Endometrial microvascular endothelial cells (primary cell): ENCODE data around the gene ADARB2. TPM values are rescaled to one million over a fixed set of nuclear protein-coding genes. Genes with fewer than 3 reads are reported as not detected.

Source experiments
- in situ Hi-C: cut with HindIII; loops from 2 replicates; pipeline ENCODE4 v1.10.0; 2017; ENCODE audit warnings: low sequenced_read_pairs, low pct_unique_long_range_greater_than_20kb; ENCODE audit errors: inconsistent ontology term
- total RNA-seq: library from RNA; depleted of rRNA; stranded (reverse); fragments of >200 nt; gene quantifications from one replicate; pipeline ENCODE4 v1.2.3, GENCODE V29; 2015; ENCODE audit errors: inconsistent ontology term

Gene ADARB2
- total RNA-seq, 1 donor from 2014 or later: not detected

- in situ Hi-C loops: no loop called here
These were observed 548.7 kb downstream of the ADARB2 start for GRCh38 chr10:1188558-1189135.

DNA sequence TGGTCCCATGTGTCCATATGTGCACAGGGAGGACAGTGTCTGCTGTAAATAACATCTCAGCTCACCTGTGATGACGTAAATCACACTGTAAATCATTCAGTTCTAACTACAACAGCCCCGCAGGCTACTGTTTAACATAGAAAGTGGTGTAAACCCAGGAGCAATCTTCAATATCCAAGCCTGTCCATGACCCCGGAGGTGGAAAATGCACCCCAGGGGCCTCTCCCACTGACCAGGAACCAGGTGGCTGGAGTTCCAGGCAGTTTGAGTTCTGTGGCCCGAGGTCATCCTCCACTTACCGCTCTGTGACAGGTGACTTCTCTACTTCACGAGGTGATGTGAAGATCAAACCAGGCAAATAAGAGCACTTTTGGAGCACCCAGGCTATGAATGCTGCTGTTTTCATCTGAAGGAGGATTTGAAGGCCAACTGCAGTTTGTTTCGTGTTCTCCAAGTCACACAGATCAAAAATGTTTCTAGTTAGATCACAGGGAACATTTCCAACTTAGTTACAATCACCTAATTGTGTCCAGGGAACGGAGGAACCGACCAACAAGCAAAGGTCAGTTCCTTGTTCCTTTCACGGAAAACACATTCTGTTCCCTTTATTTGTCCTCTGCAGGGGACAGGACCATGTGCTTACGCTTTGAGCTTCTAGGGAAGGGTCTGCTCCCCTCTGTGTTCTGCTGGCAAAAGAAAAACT lies 549.3 kb downstream of the ADARB2 start:
- in situ Hi-C loops: no loop called here

- in situ Hi-C loops: no loop called here
These were observed 550.0 kb downstream of the ADARB2 start for GRCh38 chr10:1187151-1187854.

DNA sequence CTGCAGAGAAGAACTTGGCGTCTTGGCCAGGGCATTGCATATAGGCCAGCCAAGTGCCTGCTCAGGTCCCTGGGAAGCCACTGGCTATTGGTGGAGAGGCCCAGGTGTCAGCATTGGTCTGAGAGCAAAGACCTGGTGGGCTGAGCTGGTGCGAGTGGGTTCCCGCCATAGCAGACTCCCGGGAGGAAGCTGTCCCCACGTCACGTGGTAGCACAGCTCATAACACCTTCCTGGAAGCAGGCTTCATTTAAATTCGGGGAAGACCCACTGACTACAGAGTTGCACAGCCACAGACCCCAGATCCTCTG lies 550.7 kb downstream of the ADARB2 start:
- in situ Hi-C loops: no loop called here

- in situ Hi-C loops: no loop called here
These were observed 551.2 kb downstream of the ADARB2 start for GRCh38 chr10:1185911-1186682.

DNA sequence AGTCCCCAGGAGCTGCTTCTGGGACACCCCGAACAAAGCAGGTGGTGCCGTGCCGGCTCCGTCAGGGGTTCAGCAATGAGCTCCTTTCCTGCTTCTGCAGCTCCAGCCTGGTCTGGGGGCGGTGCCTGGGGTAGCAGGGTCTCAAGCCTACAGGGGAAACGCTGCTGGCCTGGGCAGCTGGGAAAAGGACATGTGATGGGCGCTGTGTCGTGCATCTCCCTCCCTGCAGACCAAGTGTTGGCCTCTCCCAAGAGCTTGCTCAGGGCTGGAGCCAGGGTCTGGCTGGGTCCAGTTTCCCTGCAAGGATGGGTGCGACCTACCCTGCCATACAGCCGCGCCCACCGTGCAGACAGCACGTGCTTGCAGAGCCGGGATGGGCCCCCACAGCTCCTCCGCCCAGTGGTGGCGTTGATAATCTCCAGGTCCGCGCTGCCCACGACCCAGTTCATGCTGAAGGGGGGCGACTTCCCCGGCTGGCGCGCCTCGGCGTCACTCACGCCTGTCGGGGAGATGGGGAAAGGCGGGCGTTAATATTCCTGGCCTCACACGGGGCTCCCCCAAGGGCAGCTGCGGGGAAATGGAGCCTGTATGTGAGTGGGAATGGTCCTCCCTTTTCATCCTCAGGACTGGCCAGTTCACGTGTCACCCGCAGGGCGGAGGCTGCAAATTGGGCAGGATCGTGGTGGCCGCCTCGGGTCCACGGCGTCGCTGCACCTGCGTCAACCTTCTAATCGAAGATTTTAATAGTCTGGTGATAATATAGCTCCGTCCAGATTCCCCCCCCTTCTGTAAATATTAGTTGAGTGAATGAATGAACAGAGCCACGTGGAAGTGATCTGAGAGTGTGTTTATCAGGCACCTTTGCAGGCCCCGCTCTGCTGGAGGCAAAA lies 552.5 kb downstream of the ADARB2 start:
- in situ Hi-C loops: no loop called here

DNA sequence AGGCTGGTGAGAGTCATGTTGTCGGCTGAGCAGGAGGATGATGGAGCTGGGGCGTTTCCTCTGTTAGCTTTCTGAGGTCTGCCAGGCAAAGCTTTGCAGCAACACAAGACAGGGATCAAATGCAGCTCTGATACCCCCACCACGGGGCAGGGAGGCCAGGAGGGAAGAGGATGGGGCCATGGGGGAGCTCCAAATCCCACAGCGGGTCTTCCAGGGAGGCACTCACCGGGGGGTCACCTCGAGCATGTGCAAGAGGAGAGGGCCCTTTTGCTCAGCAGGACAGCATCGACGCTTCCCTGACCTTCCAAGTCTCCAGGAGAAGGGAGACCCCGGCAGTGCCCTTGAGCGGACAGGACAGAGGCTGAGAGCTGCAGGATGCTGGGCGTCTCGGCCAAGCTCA lies 553.6 kb downstream of the ADARB2 start:
- in situ Hi-C loops: no loop called here

GRCh38 chr10:1183033-1183396 lies 554.3 kb downstream of the ADARB2 start:
- in situ Hi-C loops: no loop called here

DNA sequence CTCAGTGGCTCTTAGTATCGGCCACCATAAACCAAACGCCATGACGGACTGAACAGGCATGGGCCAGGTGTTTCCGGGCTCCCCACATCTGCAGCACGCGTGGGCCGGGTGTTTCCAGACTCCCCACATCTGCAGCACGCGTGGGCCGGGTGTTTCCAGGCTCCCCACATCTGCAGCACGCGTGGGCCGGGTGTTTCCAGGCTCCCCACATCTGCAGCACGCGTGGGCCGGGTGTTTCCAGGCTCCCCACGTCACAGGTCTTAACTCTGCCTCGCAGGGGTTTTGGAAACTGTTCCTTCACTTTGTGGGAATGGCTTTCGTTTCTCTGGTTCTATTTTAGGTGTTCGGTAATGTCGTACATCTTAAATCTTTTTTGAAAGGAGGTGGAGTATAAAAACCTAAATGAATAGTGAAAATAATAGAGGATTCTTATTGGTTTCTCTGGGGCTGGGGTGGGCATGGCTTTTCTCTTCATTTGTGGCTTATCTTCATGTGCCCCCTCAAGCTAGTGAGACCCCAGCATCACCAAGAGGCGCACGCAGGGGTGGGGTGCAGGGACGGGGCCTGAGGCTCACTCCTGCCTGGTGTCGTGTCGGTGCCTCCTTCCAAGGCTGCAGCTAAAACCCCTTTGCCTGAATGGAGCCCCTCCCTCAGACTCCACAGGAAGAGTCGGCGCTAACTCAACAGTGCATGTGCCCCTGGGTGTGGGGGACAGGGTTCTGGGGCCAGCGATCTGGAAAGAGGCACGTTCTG lies 554.9 kb downstream of the ADARB2 start:
- in situ Hi-C loops: no loop called here

- in situ Hi-C loops: no loop called here
These were observed 556.5 kb downstream of the ADARB2 start for GRCh38 chr10:1180836-1181235.

GRCh38 chr10:1180071-1180730 lies 557.1 kb downstream of the ADARB2 start:
- in situ Hi-C loops: no loop called here

DNA sequence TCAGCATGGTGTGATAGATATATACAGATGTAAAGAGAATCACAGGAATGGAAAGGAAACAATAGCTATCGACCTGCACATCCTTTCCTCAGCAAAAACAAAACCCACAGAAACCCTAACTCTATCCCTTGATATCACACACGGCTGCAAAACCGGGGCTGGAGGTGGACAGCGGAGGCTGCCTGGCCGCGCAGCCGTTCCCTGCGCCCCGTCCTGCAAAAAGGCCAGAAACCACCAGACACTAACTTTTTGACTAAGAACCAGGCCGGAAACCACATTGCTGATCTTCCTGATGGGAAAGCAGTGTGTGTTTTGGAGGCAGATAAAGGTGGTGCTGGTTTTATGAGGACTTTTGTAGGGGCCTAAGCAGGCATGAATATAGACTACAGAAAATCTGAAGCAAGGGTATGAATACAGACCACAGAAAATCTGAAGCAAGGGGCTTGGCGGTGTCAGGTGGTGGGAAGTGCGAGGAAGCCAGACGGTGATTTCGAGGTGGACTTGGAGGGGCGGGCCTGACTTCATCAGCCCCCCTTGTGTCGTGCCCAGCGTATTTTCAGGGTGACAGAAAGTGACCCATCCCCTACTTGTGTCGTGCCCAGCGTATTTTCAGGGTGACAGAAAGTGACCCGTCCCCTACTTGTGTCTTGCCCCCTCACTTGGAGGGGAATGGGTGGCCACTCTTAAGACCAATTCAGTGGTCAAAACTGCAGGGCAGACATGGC lies 557.8 kb downstream of the ADARB2 start:
- in situ Hi-C loops: no loop called here

DNA sequence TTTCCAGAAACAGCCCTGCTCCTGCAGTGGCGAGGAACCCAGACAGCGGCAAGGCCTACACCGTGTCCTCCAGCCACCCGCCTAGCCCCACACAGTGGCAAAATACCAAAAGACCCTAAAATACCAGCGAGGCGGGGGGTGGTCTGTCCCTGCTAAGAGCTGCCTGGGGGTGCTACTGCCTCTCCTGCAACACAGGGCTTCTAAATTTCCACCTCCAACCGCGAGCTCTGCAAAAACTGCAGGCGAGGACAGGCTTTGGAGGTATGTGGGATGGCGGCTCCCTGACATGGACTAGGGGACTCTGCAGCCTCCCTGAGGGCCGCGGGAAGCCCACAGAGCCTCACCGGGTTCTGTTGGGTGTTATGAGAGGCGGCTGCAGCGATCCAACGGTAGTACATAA lies 558.8 kb downstream of the ADARB2 start:
- in situ Hi-C loops: no loop called here

DNA sequence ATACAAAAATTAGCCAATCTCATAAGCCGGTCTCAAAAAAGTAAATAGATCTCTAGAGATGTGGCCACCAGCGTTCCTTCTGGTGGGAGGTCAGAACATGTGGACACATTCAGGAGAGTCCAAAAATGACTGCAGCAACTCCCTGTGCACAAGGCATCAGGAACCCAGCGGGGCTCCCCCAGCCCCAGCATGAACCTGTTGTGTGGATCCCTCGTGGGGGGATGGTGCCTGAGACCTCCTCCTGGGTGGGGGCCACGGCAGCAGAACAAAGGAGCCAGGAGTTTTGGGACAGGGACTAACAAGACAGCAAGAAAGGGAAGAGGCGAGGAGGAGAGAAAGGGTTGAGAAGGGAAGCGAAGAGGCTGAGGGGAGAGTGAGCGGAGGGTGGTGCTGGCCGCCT lies 559.4 kb downstream of the ADARB2 start:
- in situ Hi-C loops: no loop called here

- in situ Hi-C loops: no loop called here
These were observed 561.3 kb downstream of the ADARB2 start for GRCh38 chr10:1175956-1176565.

DNA sequence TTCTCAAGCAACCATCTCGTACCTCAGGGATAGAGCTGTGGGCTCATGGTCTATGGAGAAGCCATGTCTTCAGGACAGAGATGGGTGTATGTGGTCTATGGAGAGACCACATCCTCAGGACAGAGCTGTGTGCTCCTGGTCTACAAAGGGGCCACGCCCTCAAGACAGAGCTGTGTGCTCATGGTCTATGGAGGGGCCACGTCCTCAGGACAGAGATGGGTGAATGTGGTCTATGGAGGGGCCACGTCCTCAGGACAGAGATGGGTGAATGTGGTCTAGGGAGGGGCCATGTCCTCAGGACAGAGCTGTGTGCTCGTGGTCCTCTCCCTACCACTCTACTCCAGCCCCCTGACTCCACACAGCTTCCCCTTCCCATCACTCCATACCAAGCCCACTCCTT lies 563.3 kb downstream of the ADARB2 start:
- in situ Hi-C loops: no loop called here

DNA sequence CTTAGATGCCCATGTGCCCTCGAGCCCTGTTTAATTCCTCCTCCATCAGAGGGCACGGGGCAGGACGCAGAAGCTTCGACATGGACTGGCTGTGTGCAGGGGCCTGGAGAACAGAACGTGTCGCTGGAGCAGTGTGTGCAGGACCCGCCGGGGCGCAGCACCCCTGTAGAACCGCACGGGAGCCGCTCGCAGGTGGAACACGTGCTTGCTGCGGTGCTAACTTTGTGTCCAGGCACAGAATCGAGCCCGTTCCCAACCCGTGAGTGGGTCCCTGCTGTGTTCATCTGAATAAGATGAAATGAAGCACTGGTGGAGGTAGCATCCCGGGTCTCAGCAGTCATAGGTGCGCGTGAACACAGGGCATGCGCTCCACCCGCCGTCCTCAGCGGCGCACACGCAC lies 564.2 kb downstream of the ADARB2 start:
- in situ Hi-C loops: no loop called here
